T follicular helper cell (primary cell): ENCODE results near the gene IGFN1.
A peak's percentile ranks its signal among the peaks of the same experiment; 100 is the strongest.
"Not testable (repeated sequence)": the region's sequence is repeated elsewhere in the genome, so short reads cannot be mapped to it uniquely, and the experiment has no call there.

Experiments used
- DNase-seq: peaks from one replicate; pipeline ENCODE4 v3.0.0-alpha.2; 2020; ENCODE audit warnings: low read depth
- total RNA-seq, 2 experiments: gene quantifications; one replicate each; lab custom pipeline; 2026; lab: John Stamatoyannopoulos, UW

Gene IGFN1
- total RNA-seq: 0 reads per million in 2 experiments

DNA sequence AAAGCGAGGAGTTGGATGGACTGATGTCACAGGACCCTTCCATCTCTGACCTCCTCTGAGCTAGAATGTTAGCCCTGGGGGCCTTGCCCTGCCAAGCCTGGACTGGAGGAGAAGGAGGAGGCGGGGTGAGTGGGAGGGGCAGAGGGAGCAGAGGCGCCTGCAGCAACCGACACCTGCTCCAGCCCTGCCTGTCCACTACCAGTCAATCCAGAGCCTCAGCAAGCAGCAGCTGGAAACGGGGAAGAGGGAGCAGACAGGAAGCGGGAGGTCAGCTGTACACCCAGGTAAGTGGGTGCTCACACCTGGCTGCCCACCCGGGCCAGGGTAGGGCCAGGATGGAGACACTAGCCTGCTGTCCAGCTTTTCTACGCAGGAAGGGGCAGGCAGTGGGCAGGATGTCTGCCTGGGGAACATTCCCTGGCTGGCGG is at the start of gene IGFN1:
Gene IGFN1, plus strand, starts transcription at position 201 of the 428 bp plus-strand sequence. CDS start 2,470 bp downstream, outside the sequence.
- DNase-seq: no peak

- DNase-seq: no peak
These were observed 49.7 kb upstream of the IGFN1 start for GRCh38 chr1:201140941-201141260.

GRCh38 chr1:201141418-201141817 is 49.2 kb upstream of the IGFN1 start:
- DNase-seq: no peak

GRCh38 chr1:201142011-201142848 is 48.4 kb upstream of the IGFN1 start:
- DNase-seq: no peak

DNA sequence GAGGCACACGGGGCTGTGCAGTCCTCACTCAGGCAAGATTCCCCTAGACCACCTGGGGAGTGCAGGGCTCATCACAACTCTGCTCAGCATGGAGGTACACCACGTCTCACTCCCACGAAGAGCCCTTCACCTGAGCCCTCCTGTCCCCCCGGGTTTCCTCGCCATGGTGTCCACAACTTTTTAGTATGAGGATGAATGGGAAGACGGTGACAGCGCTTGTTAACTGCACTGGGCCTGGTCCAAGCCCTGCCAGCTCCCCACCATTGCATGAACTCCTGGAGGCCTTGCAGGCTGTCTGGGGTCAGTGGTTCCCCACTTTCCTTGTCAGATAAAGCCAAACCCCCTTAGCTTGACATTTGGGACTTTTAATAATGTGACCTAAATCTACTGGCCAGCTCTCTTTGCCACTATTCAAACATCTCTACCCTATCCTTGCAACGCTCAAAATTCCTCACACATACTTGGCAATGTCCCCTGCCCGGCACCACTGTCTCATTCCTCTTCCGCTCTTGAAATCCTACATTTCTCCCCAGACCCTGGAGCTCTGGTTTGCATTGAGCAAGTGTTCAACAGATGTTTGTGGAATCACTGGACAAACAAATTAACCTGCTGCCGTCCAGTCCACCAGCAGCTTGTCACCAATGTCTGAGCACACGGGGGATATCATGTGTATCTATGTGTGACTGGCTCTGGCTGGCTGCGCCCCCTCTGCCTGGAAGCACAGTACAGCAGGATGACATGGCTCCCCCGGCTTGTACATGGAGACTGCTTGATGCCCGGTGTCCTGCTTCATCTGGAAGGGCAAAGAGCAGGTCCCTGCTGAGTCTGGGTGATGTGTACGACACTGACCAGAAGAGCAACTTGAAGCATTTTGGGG is 47.5 kb upstream of the IGFN1 start:
- no peak for DNase-seq

DNA sequence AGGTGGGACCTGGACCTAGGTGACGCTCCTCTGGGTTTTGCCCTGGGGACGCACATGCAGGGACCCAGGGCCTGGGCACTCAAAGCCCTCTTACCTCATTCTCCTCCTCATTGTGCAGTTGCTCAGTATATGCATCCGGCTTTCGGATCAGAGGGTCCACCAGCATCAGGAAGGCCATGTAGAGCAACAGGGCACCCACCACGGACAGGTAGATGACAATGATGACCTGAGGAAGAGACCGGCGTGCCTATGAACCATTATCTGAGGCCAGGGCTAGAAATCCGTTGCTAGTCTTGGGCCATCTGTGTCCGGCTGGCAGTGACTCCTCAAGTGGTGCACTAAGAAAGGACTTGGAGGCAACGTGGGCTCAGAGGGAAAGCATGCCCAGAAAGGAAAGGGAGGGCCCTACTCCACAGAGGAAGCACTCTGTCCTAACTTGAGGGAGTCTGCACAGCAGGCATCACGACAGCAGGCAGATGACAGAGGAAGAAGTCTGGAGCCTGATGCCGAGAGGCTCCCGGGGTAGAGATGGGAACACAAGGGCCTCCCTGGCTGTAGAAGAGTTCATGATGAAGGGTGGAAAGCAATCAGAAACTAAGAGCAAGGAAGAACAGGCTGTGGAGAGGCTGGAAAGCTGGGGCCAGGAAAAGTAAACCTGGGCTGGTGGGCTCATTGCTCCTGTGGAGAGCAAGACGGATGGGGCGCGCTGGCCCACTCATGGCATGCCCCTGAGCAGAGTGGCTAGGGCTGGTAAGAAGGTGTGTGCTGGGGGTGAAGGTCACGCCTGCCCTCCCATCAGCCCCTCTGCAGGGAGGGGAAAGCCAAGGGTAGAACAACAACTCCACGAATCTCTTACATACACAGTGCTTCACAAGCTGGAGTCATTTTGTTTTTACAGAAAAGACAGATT is 46.6 kb upstream of the IGFN1 start:
- DNase-seq: no peak

- DNase-seq: no peak
These were observed 45.9 kb upstream of the IGFN1 start for GRCh38 chr1:201144701-201145100.

GRCh38 chr1:201145132-201145531 is 45.5 kb upstream of the IGFN1 start:
- DNase-seq: no peak

GRCh38 chr1:201145816-201146215 is 44.8 kb upstream of the IGFN1 start:
- DNase-seq: no peak

- no peak for DNase-seq
These were observed 43.8 kb upstream of the IGFN1 start for GRCh38 chr1:201146626-201147390.

DNA sequence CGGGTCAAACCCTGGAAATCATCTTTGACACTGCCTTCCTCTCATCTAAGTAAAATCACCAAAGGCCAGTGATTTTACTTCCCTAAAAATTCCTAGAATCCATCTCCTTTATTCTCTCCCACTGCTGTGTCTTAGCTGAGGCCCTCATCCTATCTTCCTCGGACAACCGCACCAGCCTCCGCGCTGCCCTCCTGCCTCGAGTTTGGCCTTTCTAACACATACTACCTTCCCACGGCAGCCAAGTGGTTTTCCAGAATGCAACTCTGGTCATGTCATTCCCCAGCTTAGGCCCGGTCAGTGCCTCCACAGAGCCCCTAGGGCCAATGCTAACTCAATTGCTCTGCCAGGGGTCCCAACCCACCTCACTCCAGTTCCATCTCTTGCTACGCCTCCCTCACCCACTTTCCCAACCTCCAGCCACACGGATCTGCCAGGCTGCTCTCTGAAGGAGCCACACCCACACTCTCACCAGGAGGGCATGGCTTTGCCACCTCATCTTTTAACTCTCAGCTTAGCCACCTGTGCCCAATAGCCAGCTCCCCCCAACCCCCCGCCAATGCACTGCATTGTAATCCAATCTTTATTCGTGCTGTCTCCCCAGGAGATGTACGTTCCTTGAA is 43.1 kb upstream of the IGFN1 start:
- no peak for DNase-seq

DNA sequence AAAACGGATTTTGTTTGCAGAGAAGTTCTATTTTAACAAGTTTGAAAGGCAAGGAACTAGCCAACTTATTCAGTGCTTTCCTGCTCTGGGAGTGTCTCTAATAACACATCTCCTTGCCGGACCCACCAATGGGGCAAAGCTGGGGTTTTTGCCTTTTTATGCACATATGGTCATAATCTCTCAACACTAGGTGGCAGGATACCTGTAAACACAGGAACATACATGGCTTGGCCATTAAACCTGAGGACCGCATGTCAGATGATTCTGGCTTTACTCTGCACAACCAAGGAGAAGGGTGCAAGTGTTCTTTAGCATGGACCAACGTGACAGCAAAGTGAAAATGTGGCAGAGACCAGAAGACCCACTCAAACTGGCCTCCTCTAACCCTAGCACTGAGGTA is 41.2 kb upstream of the IGFN1 start:
- DNase-seq: no peak

DNA sequence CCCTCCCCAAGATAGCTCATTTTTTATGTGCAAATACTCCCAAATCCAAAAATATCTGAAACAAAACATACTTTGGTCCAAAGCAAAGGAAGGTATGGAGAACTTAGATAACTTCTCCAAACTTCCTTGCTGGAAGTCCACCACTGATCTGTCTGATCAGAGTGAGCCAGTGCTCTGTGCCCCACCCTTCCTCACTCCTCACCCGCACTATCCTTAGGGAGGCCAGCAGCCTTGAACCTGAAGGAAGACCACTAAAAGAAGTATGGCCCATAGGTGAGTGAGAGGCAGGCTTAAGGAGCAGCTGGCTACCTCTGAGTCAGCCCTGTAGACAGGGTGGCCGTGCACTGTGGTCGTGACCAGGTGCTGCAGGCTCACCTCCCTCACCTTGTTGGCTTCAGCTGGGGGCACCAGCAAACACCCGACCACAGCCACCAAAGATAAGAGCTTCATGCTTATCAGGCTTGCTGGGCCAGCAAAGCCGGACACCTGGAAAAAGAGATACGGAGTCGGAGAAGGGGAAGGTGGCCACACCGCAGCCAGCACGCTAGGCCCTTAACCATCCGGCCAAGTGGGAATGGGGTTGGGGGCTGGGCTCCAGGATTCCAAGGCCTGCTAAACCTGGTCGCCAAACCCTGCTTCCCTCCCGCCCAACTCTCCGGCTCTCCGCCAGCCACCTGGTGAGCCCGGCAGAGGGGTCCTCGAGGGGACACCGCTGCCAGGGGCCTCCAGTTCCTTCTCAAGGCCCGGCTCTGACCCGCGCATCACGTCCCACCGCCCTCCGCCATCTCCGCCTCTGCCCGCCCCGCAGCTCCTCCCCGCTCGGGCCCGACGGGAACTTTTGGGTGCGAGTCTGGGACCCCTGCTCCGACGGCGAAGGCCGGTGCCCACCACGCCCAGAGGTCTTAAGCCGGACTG is 36.9 kb upstream of the IGFN1 start:
- DNase-seq: no peak

DNA sequence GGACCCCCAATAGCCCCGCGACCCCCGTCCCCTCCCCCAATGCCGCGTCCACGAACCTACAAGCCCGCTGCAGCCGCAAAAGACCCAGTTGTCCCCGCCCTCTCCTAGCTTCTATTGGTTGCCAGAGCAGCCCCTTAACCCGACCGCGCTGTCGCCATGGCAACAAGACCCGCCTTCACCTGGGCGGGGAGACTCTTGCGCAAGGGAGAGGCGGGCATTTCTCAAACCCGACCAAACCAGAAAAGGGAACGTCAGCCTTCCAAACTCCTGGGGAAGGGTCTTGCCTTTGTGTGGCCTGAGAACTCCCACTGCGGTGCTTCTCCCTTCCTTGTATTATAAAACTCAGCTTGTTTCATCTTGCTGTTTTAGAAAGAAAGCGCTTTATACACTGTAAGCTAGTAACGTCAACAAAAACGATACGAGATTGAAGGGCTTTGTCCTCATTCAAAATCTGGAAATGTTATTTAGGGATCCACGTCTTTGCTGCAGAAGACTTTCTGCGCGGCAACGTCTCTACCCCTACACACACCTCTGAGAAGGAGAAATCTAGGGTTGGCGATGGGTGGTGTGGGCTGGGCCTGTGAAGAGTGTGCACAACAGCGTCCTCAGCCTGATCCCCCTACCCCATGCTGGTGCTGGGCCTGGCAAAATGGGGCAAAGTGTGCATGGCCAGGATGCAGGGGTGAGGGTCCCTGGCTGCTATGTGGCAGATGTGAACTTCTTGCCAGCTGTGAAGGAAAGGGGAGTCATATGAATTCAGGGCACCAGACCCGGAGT is 36.0 kb upstream of the IGFN1 start, which contains the start of gene TMEM9:
Gene TMEM9, minus strand, starts transcription at position 86 of the 777 bp plus-strand sequence. CDS start 551 bp downstream, outside the sequence.
- peak; percentile 97 for DNase-seq

GRCh38 chr1:201155354-201155753 is 35.3 kb upstream of the IGFN1 start:
- DNase-seq: no peak

- DNase-seq: no peak
These were observed 34.3 kb upstream of the IGFN1 start for GRCh38 chr1:201156346-201156745.

DNA sequence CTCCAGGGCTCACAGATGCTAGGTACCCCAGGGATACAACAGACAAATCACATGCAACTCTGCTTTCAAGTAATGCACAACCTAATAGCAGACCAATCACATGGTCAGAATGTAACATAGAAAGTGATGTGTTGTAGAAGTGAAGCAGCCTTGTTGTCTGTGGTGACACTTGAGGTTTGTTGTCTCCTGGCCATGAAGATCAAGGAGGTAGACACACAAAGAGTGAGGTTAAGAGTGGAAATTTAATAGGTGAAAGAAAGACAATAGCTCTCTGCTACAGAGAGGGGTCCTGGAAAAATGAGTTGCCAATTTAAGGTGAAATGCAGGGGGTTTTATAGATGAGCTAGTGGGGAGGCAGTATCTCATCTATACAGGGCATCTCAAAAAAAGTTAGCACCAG is 33.8 kb upstream of the IGFN1 start:
- no peak for DNase-seq

GRCh38 chr1:201157949-201158348 is 32.7 kb upstream of the IGFN1 start:
- DNase-seq: no peak

DNA sequence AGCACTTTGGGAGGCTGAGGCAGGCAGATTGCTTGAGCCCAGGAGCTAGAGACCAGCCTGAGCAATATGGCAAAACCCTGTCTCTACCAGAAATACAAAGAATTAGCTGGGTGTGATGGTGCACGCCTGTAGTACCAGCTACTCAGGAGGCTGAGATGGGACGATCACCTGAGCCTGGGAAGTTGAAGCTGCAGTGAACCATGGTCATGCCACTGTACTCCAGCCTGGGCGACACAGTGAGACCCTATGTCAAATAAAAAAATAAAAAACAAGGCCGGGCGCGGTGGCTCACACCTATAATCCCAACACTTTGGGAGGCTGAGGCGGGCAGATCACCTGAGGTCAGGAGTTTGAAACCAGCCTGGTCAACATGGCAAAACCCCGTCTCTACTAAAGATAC is 27.6 kb upstream of the IGFN1 start:
- DNase-seq: not testable (repeated sequence)
